DOHH2 (cell line): Measurements from ENCODE around the gene TRPM3.

Source experiments
- CTCF ChIP-seq: fragments of 200-600 bp; sonication (generic); IDR thresholded peaks from one replicate; pipeline ENCODE4 v1.5.1; 2014; ENCODE audit warnings: antibody characterized with exemption, mild to moderate bottlenecking, low read depth, low read length; ENCODE audit not compliant: poor library complexity, severe bottlenecking
- EZH2phosphoT487 ChIP-seq: fragments of 200-600 bp; sonication (generic); IDR thresholded peaks from 2 replicates; pipeline ENCODE4 v1.6.1; 2017; ENCODE audit warnings: borderline replicate concordance, mild to moderate bottlenecking, antibody characterized with exemption, low read length, moderate library complexity, mixed read lengths

GRCh38 chr9:70586476-70586875, 534.9 kb downstream of the TRPM3 start:
- TF ChIP-seq CTCF (no peak), EZH2phosphoT487 (no peak)
